Stimulated activated CD4-positive, alpha-beta T cell treated with anti-CD3 and anti-CD28 coated beads, Interleukin-15, amount 100 ng/mL, for 48 hours (primary cell): ENCODE data around the gene FOXP1.

Experiments used
- DNase-seq, 2 donors: peaks; one replicate each; pipeline ENCODE4 v3.0.0-alpha.2; 2020; ENCODE audit warnings: low read depth in 2 of 2

The FOXP1 gene

DNA sequence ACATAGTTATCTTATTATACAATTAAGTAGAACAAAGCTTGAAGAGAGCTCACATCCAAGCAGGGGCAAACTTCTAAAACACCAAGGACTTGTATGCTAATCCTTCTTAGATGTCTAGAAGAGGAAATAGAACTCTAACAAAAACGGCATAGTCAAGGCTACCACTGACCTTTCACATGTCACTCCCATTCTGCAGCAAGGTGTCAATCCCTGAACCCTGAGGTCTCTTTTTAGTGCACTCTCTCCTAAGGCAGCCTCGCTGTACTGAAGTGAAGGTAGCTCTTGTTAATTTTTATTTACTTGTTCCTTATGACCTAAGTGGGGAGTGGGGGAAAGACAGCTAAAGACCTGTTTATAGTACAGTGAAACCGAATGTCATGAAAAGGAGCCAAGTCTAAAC is 506.5 kb downstream of the FOXP1 start:
- DNase-seq: no peak

DNA sequence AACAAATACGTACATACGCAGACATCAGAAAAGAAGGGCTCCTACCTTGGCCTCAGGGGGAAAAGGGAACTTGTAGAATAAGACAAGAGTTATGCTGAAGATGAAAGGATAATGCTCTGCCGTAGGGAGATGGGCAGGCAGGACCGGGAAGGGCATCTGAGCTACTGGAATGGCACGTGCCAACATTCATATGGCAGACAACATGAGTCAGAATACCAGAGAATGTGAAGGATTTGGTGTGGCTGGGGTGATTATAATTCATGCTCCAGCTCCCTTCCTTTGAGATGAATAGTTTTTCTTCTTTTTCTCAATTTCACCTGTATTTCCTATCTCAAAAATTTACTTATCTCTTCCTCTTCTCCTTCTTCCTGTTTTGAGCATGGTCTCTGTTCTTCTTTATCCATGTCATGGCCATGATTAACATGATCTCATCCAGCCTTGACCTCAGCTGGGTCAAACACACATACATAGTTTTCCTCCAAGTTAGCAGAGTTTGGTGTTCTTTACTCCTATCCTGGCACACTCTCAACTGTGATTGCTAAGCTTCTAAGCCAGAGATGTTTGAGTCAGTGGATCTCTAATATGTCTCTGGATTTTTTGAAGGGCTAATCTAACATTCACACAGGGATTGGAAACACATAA is 507.0 kb downstream of the FOXP1 start:
- DNase-seq: no peak

DNA sequence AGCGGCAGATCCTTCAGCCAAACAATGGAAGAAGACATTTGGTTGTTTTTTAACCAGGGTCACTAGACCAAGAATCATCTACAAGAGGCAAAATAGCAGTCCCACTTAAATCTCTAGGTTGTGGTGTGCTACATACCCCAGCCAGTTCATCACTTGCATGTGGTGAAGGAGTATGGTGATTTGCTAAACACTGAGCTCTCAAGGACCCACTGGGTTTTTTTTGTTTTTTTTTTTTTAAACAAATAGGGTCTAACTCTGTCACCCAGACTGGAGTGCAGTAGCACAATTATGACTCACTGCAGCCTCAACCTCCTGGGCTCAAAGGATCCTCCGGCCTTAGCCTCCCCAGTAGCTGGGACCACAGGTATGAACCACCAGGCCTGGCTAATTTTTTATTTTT is 508.0 kb downstream of the FOXP1 start:
- DNase-seq: no peak

DNA sequence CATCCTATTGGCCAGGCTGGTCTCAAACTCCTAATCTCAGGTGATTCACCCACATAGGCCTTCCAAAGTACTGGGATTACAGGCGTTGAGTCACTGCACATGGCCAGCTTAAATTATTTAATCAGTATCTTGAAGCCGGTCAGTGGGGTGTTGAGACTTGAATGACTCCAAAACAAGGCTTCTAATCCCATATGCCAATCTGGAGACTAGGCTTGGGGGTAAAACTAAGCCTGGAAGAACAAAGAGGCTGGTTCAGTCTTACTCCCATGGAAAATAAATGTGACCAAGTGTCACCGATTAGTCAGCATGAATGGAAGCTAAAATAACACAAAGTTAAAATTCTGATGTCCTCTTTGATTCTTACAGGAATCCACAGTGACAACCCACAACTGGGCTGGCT is 509.1 kb downstream of the FOXP1 start:
- no peak for DNase-seq

DNA sequence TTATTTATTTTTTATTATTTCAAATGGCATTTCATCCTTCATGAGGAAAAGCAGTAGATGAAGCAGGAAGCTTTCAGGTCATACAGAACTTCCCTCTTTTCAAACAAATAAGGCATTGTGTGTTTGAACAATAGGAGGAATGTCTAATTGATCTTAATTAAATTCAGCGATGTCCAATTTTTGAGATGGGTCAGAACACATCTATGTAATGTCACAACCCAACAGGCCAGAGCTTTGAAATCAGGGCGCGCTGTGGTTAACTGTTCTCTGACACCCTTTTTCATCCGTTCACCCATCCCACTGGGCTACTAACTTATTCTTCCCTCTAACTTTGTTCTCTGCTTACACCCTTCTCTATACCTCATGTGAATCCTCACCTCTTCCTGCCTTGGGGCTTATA is 510.5 kb downstream of the FOXP1 start:
- no peak for DNase-seq

DNA sequence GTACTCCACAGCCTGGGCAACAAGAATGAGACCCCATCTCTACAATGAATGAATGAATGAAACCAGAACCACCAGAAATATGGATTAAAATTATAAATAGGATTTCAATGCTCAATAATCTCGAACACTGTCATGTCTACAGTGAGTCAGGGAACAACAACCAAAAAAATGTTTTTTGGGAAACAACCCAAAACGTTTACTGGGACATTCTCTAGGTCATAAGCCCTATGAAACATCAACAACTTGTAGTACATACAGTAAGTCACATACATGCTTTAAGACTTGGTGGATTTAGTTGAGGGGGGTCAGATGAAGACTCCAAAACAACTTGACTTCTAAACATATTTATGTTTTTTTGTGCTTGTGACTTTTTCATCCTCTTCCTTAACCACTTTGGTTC is 511.2 kb downstream of the FOXP1 start:
- no peak for DNase-seq

DNA sequence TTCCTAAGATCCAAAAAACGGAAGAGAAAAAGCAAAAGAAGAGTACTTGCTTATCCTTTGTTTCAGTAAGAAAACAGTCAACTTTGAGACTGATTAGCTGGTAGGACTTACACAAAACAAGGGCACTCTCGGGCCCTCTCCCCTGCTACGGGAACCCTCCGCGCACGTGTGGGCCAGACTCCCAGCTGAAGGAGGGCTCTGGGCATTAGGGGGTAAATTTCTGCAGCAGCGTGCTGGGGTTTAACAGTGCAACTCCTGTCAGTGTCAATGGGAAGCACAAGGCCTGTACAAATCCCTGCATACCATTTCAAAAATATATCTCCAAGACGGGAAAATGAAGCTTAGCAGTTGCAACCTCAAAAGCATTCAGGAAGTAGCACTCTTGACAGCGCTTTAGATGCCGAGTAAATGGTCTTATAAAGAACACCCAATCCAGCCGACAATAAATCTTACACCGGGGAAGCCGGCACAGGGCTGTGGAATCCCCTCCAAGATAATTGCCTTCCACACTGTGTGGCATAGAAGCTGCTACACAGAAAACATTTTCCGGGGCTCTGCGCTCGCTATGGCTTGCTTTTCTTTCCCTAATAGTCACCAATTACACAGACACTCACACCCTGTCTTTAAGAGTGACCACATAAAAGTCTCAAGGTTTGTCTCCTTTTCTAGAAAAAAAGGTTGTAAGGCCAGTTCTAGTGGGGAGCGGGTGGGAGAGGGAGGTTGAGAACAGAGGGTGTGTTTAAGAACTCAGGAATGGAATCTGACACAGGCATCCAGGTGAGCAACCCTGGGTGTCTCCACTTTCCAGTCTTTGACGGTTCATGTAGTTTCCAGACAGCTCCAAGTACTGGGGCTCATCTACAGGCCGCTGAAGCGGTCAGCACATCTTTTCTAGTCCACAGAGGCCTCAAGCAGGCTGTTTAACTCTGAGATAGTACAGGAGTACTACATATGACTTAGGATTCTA is 512.7 kb downstream of the FOXP1 start:
- DNase-seq: no peak

DNA sequence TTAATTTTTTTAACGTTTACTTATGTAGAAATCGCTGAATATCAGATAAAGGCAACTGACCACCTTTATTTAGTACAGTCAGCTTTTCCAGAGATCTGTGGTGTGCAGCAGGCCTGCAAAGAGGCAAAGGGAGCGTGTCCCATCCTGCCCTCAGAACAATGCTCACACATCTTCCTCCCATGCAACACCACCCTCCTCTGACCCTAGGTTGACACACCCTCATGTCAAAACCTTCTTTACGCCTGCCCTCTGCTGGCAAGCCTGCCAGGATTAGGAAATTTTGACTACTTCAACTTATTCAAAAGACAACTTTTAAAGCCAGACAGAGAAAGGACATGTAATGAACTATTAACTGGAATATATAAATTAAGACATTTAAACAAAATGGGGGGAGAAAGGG is 513.7 kb downstream of the FOXP1 start:
- peak in 1 of 2 donors; percentile 59 for DNase-seq

DNA sequence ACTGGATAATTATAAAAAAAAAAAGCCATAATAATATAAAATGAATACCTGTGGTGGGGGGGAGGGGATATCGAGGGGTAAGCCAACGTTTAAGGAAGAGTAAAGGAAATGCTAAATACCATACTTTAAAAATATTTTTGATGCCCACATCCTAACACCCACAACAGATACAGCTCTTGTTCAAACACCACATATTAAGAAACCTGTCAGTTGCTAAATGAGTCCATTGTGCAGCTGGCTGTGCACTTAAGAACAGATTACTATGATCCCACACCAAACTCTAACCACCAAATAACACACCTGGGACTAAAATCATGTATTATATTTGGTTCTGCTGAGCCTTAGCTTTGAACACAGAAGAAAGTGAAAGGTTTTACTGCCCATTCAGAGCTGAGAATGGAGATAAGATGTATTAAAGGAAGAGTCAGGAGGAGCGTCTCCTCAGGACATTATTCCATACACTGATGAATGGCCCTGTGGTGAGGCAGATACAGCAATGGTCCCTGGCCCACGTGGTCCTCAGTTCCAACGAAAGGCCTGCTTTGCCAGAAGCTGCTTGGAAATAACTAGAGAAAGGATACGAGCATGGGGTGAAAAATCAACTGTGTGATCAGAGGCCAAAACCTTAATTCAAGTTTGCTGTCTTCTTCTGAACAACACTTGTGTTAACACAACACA is 515.4 kb downstream of the FOXP1 start:
- DNase-seq: no peak

DNA sequence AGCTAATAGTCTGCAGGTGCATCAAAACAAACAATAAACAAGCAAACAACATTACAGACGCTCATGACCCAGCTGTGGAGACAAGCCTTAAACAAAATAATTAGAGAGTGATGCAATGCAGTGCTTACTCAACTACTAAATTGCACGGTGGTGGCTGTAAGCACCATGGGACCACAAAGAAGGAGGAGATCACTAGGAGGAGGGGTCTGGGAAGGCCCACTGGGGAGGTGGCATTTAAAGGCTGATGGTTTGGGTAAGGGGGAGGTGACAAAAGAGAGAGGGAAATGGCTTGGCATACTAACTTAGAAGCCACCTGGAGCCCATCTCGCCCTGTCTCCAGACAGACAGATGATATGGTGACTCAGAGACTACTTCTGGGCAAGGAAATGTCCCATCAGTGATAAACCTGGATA is 516.7 kb downstream of the FOXP1 start:
- DNase-seq: peak in 1 of 2 donors; percentile 48

DNA sequence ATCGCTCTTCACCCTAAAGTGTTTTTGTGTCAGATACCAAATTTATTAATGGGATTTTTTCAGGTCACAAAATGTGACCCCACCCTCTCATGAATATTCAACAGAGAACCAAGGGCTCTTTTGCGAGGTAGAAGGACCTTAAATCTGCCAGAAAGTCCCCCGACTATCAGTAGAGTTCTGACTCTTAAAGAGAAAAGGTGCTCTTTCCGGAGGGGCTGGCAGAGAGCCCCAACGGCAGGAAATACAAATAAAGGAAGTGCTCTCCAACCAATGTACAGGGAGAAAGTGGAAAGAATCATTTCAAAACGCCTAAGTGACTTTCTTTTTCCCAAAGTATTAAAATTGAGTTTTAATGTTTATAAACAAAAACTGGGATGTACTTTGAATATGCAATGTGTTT is 517.2 kb downstream of the FOXP1 start:
- DNase-seq: no peak

DNA sequence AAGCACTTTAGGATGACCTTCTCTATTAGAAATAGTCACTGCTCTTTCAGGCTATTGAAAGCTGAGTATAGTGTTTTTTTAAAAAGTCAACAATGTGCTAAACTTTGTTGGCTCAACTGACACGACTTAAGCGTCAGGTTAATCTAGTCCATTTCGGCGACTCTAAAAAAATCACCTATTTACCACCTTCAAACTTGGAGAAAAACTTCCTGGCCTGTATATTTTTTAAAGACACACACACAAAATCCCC is 517.8 kb downstream of the FOXP1 start:
- no peak for DNase-seq

DNA sequence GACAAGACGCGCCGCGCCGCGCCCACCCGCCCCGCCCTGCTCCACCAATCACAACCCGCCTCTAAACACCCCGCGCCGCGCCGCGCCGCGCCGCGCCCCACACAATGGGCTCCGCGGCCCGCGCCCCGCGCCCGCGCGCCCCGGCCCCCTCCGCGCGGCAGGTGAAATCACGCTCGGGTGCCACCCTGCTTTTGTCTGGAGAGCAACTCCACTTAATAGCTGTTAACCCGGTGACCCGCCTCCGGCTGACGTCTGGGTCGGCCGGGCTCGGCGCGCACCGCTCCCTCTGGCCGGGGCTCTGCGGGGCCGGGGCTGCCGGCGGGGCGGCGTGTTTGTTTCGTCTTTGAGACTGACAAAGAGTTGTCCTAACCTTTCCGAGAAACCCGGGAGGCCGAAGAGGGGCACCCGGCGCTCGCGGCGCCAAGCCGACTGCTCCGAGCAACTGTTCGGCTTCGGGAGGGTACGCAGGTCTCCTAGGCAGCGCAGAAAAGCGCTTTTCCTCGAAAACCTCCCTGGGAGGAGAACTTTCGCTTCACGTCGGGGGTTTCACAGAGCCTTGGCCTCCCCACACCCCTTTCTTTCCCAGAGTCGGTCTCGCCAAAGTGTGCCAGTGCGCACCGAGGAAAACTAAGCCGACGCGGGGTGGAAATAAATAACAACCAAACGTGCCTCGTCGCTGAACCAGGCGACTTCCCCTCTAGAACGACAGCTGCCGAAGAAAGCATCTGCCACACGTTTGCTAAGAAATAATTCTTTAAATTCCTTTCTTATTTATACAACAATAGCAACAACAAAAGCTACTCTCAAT is 518.4 kb downstream of the FOXP1 start:
- DNase-seq: no peak

DNA sequence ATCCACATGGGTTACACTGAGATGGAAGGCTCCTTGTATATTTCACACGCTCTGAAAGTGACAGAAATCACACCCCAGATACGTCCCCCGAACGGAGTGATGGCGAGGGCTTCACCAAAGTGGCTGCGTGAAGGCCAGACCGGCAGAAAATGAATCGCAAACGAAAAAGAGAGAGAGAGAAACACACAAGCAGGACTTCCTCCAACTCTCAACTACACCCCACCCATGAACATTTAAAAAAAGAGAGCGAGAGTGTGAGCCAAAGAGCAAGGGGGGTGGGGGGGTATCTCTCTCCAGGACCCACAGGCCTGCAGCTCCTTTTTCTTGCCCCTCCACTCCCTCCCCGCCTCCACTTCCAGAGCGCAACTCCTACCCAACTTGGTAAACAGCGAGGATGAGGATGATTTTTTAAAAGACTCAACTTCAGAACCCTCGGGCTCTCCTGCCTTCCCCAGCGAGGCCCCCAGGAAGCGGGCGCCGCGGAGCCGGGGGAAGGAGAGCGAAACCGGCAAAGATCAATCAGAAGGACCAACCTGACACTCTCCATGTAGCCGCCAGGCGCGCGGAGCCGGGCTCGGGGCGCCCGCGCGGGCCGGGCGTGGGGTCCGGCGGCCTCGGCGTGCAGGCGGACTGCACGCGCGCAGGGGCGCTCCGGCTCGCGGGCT is 519.1 kb downstream of the FOXP1 start:
- no peak for DNase-seq

DNA sequence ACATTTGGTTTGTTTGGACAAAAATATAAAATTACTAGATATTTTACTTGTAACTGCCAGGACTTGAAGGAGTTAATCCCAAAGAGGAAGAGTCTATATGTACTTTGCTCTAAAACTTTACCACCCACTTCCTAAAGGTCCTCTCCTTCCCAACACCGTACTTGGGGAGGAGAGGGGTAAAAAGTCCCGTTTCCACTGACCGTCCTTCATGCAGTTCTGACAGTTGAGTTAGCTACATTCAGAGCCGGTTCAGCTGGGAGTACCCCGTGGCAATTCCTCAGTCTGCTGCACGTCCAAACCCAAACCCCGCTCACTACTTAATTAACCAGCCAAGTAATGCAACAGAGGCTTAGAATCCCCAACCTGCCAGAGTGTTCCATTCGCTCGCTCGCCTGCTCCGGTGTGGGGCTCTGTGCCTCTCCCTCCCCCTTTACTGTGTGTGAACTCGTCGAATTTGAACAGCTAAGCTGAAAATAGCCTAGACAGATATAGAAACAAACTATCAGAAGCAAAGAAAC is 519.7 kb downstream of the FOXP1 start:
- DNase-seq: peak; percentile 43 to 46

DNA sequence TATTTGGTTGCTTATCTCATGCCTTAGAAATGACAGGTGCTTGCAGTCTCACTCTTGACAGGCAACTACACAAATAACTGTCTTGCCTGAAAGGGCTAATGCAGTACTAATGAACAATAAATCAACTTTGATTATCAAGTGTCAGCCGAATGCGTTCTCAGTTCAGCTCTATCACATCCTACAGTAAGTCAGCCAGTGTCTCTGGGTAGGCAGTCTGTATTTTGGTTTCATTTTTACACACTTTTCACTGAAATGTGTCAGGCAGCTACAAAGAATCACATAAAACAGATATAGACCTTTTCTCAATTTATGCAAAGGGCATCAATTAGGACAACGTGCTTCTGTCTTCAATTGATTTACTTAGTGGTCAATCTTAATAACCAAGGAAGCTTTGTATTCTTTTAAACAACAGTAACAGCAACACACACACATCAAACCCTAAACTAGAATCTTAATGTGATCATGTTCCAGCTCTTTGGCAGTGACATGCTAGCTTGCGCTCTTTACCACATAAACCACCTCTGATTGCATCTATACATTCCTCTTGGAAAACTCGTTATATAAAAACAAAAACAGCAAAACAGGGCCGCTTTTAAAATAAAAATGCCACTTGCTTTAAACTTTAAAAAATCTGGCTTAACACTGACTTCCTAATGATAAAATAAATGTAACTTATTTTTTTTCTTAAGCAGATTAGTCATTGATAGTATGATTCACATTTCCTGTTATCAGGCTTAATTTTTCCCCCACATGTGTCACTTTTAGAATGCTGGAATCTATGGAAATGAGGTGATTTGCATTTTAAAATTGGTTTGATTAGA is 520.4 kb downstream of the FOXP1 start:
- DNase-seq: no peak

DNA sequence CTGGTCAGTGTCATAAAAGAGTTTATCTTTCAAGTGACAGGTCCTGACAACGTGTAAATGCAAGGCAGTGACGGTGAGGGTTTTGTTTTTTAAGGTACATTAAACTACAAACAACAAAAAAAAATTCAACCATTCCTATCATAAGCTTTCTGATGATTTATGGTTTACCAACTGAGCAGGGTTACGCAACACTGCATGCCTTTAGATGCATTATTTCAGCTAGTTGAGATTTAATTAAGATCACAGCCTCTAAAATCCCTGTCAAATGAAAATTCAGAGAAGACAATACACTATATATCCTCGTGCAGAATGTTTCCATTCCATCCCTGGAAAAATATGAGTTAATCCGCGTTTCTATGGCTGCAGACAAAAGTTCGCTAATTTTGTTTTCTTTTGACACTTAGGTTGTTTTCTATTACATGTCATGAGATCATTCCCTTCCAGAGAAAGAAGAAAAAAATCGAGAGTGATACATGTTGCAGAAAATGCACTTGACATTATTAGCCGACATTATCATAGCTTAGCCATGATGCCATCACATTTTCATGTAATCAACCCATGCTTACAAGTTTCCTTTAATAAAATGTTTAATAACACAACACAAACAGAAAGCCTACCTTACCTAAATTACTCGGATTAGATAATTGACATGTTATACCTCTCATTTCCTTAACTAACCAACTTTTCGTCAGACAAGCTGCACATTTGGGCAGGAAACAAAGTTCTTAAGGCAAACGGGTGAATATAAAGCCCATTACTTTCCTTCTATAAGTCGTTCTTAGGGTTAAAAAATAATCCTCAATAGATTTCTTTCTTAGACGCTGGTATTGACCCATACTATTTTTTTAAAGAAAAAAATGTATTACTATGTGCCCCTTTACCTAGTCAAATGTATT is 521.2 kb downstream of the FOXP1 start:
- no peak for DNase-seq

DNA sequence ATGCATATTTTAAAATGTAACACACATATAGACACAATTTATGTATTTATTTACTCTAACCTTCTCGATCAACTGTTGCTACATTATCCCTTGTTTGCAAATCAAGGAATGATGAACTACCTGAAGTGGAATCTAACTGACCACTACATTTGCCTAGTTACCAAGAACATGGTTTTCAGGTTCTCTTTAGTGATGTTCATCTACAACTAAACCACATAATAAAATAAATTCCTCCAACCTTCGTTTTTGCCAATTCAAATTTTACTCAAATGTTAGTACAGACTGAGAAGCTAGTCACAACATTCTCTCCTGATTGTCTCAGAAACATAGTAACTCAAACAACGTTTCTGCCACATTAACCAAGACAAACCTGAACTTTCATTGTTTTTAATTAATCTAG is 521.9 kb downstream of the FOXP1 start:
- DNase-seq: no peak

DNA sequence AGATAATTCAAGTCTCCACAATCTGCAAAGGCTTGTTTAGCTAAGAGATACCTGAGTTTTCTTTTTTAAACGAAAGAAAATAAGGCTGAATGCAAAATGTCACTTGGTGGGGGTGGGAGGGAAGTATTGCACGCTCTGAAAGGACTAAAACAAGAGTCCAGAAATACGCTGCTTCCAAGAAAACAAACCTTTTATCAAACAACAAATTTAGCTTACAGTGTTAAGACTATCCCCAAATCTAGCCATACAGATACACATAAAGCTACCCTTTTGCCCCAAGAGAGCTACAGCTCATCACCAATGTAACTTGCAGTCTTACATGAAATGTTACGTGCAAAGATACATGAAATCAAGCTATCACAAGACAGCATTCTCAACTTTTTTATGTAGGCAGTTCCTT is 522.5 kb downstream of the FOXP1 start:
- no peak for DNase-seq
